HG03521 (cell line): ENCODE data around the gene CHST15.
"Not testable (repeated sequence)": the region's sequence is repeated elsewhere in the genome, so short reads cannot be mapped to it uniquely, and the experiment has no call there.

Experiments
- ATAC-seq: cut with Tn5 transposase; IDR thresholded peaks from one replicate; pipeline ENCODE4 v1.9.1; 2021; ENCODE audit warnings: mild to moderate bottlenecking, moderate library complexity; ENCODE audit not compliant: unreplicated experiment

CHST15 gene

DNA sequence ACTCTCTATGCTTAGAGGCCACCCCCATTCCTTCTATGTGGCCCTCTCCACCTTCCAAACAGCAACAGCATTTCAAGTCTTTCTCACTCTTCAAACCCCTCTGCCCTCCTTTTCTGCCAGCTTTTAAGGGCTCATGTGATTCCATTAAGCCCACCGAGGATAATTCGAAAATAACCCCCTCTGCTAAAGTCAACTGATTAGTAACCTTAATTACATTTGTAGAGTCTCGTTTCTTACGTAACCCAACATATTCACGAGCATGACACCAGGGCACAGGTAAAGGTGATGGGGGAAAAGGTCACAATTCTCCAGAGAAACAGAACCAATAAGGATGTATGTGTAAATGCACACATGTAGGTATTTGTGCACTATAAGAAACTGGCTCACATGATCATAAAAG is 6.7 kb upstream of the CHST15 start:
- ATAC-seq, result no peak

DNA sequence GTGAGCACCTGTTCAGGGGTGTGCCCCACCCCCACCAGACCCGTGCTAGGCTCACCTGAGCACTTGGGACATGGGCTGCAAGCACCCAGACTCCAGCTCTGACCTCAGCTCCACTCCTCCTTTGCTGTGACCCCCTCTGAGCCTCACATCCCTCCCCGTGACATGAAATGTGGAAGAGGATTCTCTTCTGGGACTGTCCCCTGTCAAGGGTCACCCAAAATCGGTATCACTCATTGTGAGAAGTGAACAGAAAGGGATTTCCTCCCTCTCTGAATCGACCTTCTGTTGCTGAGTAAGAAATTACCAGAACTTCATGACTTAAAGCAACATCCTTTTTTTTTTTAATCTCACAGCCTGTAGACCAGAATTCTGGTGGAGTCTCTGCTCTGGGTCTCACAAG is 6.2 kb upstream of the CHST15 start:
- ATAC-seq, result no peak

DNA sequence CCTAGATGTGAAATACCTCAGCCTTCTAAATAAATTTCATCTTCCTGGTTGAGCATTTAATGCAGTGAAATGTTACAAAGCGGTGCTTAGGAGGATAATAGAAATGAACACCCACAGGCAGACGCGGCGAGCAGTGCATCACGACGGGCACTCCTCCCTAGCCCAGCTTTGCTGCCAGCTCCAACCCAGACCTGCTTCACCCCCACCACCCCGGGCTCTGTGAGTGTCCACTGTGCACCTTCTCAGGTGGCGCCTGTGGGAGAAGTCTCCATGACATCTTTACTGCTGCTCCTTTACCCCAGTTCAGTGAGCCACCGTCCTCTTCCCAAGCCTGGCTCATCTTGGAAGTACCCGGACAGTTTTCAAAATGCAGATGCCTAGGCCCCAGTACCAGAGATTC is 5.2 kb upstream of the CHST15 start:
- no peak for ATAC-seq

DNA sequence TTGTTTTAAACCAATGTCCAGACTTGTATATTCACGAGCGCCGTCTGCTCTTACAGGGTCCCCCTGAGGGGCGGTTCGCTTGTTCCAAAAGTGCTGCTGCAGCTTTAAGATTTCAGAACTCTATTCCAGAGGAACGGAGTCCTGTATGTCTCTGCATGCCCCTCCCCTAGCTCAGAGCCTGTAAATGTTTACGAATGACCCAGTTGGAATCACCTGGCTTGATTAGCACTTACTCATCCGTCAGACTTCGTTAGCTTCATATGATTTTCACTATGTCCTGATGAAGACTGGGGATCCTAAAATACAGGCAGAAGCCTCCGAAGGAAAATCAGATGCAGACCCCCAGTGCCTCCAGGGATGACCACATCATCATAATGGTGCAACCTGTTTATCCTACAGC is 4.5 kb upstream of the CHST15 start:
- ATAC-seq, result no peak

DNA sequence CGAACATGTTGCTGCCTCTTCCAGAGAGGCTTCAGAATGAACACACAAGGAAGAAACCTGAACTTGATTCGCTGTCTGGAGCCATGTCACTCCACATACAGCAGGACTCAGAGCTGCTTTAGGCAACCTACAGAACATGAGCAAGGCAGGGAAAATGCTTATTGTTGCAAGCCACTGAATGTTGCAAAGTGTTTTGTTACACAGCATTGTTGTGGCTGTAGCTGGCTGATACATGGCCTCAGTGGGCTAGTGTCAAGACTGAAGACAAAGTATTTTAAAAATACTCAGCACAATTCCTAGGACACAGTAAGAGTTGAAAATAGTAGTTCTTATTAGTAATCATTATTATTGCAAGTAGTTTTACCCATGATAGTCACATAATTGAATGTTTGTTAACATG is 3.1 kb upstream of the CHST15 start:
- no peak for ATAC-seq

- ATAC-seq, result not testable (repeated sequence)
These were observed 2.4 kb upstream of the CHST15 start for GRCh38 chr10:124095801-124096200.

- ATAC-seq, result no peak
These were observed 1.7 kb upstream of the CHST15 start for GRCh38 chr10:124095096-124095495.

GRCh38 chr10:124094419-124094785 is 1.0 kb upstream of the CHST15 start:
- ATAC-seq, result no peak

DNA sequence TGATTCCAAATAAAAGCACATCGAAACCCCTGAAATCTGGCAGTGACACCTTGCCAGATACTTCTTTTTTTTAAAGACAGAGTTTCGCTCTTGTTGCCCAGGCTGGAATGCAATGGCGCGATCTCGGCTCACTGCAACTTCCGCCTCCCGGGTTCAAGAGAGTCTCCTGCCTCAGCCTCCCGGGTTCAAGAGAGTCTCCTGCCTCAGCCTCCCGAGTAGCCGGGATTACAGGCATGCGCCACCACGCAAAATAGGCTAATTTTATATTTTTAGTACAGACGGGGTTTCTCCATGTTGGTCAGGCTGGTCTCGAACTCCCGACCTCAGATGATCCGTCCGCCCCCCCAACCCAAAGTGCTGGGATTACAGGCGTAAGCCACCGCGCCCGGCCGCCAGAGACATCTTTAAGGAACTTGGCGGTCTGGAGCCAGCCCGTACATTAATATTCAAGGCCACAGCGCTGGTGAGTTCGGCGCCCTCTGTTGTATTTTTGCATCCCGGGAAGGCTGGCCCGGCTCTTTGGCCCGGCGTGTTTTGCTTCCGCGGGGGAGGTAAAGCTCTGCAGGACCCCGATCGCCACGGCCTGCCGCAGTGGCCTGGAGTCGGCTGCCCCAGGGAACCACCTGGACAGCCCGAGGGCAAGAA is 498 bp upstream of the CHST15 start:
- ATAC-seq, result not testable (repeated sequence)

DNA sequence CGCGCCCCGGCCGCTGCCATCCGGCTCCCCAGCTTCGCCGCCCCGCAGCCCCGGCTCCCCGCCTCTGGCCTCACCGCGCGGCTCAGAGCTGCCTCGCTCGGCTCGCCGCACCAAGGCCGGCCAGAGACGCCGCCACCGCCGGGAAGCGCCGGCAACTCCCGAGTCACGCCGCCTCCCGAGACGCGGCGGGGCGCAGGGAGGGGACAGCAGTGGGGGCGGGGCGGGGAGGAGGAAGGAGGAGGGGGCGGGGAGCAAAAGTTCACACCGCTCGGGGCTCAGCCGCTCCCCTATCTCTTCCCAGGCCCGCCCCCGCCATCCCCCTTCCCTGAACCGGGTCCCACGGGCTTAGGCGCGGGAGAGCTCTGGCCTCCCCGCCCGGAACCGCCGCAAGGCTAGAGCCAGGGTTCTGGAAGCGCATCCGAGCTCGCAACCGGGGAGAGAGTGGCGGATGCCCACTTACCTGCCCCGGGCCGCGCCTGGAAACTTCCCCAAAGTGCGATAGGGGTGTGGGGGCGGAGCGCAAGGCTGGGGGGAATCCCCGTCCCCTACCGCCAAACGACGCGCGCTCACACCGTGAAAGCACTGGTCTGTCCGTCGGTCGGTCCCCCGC is 1.0 kb downstream of the CHST15 start:
- no peak for ATAC-seq

DNA sequence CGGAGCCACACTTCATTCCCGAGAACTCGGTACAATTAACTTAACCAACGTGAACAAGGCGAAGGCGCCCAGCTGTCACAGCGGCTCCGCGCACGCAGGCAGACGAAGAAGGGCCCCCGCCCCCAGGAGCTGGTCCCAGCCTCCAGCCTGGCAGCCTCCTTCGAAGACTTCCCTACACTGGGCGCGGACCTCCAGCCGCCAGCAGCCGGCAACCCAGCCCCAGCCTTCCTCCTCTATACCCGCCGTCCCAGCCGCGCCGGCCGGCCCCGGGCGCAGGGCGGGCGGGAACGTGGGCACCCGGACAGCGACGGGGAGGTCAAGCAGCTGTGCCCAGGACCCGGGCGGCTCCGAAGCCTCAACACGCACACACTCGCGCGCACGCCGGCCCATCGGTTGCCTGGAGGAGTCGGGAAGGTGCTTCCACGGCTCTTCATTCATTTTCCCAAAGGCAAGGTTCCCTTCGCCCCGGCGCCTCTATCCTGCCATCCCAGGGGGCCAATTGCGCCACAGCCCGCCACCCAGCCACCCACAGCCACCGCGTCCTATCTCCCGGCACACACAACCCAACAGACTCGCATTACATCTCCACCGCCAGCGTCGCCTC is 1.6 kb downstream of the CHST15 start:
- no peak for ATAC-seq

DNA sequence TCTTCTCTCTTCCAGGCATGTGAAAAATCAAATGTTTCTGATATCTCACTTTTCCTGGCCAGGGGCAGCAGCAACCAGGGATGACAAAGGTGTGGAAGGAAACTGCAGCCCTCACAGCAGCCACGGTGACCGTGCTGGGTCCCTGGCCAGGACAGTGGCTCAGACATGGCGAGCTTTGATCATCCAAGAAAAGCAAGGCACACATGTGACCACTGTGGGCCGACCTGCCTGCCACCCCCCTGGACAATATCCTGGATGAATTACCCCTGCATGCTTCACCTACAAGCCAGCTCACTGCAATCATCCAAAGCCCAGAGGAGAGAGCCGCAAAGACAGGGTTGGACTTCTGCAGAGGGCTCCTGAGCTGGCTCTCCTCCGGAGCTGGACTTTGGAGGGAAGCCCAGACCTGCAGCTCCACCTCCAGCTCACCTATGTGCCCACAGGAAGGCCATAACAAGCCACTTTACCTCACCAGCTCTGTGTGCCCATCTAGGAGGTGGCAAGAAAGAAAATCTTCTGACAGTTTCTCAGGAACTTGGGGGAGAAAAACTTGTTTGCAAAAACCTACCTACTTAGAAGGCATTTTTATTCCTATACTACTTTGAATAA is 2.7 kb downstream of the CHST15 start:
- ATAC-seq, result no peak

GRCh38 chr10:124089859-124090258 is 3.5 kb downstream of the CHST15 start:
- ATAC-seq, result no peak

DNA sequence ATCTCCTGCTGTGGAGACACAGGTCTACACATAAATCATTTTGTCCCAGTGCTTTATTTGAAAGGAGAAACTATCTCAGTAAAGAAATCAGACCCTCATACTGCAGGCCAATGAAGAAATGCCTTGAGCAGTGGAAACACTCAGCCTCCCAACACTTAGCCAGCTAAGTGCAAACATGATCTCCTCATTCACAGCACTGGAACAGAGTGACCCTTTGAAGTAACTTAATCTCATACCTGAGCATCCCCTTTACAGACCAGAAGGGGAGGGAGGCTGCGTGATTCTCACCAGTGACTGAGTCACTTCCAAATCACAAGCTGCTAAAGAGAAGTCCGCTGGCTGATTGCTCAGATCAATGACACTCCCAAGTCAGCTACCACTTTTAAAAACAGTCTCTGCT is 4.5 kb downstream of the CHST15 start:
- ATAC-seq, result no peak

DNA sequence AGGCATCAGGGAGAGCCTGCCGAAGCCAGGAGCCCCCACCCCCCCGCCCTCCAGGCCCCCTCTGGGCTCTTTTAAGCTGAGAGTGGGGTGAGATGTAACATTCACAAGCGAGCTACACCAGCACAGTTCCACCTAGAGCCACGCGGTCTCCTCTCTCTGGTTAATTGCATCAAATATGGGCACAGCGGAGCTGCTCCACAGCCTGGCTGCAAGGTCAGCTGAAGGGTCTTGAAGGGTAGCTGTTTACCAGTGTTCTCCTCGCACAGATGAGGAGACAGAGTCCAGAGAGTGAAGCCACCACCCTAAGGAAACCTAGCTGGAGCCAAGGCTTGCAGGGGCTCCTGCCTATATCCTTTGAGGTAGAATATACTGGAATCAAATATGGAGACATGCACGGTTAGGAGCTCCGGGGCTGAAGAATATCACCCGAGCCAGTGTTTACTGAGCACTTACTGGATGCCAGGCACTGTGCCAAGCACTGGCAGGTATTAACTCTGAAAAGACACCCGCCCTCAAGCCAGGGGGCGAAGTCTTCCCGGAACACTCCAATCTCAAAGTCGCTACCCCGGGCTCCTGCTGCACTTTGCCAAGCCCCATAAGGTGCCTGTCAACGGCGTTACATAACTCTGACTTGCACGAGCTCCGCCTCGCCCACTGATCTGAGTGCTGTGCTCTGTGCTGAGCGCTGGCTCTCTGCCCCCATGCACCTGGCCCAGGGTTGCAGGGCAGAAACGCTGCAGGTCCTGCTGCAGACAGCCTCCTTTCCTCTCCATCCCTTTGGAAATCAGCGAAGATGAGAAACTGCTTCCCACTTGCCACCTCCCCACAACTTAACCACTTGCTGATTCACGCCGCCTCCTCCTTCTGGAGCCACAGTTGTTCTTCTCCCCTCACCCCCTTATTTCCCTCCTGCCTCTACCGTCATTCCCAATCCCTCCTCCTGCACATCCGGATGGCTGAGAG is 5.4 kb downstream of the CHST15 start:
- ATAC-seq, result no peak

DNA sequence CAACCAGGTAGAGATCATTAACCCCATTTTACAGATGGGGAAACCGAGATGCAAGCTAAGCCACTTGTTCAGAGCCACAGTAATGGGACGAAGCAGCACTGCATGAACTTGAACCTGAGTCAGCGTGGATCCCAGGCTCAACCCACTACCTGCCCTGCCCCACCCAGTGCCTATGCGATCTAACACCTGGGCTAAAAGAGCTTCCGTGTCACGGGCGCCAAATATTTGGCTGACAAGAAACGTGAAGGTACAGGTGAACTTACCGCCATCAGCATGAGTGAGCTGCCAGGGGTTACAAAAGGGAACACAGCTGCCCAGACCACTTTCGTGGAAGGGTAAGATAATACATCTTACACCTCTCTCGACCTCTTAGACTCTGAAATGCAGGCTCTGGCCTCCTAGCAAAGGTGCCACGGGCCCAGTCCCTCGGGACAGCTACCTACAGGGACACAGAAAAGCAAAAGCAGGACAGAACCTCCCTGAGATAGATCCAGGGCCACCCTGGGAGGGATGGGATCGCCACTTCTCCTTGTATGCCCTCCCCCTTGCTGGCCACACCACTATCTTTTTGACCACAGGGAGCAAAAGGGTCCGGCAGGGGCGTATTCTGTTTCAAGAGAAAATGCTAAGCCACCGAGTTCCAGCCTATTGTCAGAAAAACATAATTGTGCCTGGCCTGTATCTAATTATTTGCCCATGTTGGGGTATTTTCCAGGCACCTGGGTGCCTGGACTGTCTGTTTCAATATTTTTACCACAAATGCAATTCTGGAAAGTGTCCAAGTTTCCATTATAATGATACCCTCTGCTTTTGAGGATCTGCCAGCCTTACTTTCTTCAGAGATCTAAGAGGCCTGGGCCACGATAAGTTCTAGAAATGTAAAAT is 6.4 kb downstream of the CHST15 start:
- no peak for ATAC-seq

DNA sequence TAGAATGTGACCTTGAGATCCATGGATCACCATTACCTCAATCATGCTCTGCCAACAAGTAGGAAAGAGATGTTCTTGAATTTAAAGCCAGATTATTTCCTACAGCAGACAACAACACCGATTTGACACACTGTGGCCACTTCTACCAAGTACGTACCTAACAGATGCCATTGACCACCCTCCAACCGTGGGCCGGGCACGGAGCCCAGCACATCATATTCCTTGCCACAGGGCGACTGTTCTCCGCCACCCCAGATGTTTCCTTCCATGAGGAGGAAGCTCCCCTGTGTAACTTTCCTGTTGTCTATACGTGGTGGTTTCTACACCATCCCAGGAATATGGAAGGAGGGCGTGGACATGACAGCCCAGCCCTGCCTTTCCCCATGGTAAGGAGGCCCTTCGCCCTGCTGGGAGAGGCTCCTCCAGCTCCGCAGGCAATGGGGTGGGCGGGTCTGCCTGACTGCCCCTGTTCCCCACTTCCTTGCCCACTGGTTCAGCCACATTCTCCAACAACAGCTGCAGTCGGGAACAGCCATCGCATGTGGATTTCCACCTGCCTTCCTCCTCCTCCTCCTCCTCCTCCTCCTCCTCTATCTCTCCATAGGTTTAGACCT is 7.2 kb downstream of the CHST15 start:
- no peak for ATAC-seq

DNA sequence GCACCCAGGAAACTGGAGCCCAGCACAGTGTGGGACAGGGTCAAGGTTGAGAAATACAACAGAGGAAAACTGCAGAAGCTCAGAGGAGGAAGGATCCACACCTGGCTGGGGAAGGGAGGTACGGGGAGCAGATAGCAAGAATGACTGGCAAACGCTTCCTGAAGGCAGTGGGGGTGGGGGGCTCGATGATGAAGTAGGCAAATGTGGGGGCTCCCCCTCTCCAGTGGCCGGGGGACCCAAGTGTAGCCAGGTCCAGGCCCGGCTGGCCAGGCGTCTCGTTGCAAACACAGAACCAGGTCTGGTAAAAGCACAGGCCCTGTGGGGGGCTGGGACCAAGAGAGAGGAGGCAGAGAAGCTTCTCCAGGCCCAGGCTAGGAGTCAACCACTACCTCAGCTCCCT is 7.7 kb downstream of the CHST15 start:
- no peak for ATAC-seq

- ATAC-seq, result no peak
These were observed 8.7 kb downstream of the CHST15 start for GRCh38 chr10:124084708-124085107.
